ENCODE measurements around the gene PCBP2. TPM values are rescaled to one million over a fixed set of nuclear protein-coding genes. Genes with fewer than 3 reads are reported as not detected.
A peak's percentile ranks its signal among the peaks of the same experiment; 100 is the strongest.
"Not testable (repeated sequence)": the region's sequence is repeated elsewhere in the genome, so short reads cannot be mapped to it uniquely, and the experiment has no call there.

The PCBP2 gene
- total RNA-seq, 1 donor from 2014 or later, result 350 TPM

DNA sequence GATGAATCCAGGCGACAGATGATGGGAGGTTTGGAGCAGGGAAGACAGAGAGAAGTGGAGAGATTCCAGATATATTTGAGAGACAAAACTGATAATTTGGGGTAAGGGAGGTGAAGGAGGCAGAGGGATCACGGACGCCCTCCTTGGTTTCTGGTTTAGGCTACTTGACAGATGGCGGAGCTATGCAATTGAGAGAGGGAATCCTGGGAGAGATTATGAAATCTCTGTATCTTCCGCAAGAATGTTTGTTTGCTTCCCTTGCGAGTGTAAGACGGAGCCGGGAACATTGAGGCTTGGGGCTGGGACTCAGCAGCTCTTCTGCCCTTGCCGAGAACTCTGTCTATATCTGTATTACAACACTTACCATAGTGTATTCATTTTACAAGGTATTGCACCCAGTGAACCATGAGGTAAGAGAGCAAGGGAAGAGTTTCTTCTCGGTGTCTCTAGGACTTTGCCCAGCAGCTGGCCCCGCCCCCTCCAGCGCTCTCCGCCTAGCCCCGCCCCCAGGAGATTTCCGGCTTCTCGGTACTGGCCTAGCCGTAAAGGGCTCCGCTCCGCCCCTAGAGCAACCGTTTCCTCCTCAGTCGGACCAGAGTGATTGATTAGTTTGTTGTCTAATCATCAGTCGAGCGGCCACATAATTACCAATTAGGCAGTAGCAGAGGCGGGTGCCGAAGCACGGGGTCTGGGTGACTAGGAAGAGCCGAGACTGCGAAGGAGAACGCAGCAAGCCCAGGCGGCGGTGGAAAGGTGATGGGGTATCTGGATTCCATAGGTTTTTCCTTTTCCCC, 10.7 kb upstream of the PCBP2 start, which contains the start of gene PRR13:
Gene PRR13 (plus strand): TSS at position 695 of the 794 bp plus-strand sequence. CDS start 981 bp downstream, outside the sequence.
- Histone ChIP-seq H3K4me3 (ENCODE audit: low read depth, low read length) (peak within 1 kb of the TSS; percentile 60), H3K36me3 (ENCODE audit: control insufficient read depth, insufficient read depth, low read length) (no peaks in the 10 kb centered on the region), H3K27me3 (ENCODE audit: control insufficient read depth, insufficient read depth, low read length) (no peaks in the 10 kb centered on the region)
- peak; percentile 99 for DNase-seq (ENCODE audit: low read depth)
- TF ChIP-seq CTCF (IDR thresholded peaks at IDR 0.05; ENCODE audit: insufficient read depth, low read length, poor library complexity, severe bottlenecking), result no peak

- no peak for DNase-seq (ENCODE audit: low read depth)
- Histone ChIP-seq H3K4me3 (ENCODE audit: low read depth, low read length) (no peak overlapping the region), H3K36me3 (ENCODE audit: control insufficient read depth, insufficient read depth, low read length) (no peaks in the 10 kb centered on the region), H3K27me3 (ENCODE audit: control insufficient read depth, insufficient read depth, low read length) (no peaks in the 10 kb centered on the region)
- TF ChIP-seq CTCF (IDR thresholded peaks at IDR 0.05; ENCODE audit: insufficient read depth, low read length, poor library complexity, severe bottlenecking), result no peak
Measured at GRCh38 chr12:53443955-53444354, 7.9 kb upstream of the PCBP2 start.

DNA sequence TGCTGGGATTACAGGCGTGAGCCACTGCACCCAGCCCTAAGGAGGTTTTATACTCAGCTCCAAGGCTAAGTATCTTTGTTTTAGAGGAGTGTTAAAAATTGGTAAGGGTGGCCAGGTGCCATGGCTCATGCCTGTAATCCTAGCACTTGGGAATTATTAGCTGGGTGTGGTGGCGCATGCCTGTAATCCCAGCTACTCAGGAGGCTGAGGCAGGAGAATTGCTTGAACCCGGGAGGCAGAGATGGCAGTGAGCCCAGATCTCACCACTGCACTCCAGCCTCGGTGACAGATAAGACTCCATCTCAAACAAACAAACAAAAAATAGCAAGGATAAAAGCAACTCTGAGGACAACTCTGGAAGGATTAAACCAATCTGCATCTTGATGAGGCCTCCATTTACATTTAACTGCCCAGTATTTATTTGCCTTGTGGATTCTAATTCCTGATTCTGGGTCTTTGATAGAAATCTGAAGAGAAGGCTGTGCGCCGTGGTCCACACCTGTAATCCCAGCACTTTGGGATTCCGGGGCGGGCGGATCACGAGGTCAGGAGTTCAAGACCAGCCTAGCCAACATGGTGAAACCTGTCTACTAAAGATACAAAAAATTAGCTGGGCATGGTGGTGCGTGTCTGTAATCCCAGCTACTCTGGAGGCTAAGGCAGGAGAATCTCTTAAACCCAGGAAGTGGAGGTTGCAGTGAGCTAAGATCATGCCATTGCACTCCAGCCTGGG, 7.1 kb upstream of the PCBP2 start:
- DNase-seq (ENCODE audit: low read depth); H3K4me3 ChIP-seq (ENCODE audit: low read depth, low read length); H3K36me3 ChIP-seq (ENCODE audit: control insufficient read depth, insufficient read depth, low read length); H3K27me3 ChIP-seq (ENCODE audit: control insufficient read depth, insufficient read depth, low read length): not testable (repeated sequence)

- H3K36me3 ChIP-seq (ENCODE audit: control insufficient read depth, insufficient read depth, low read length), result peaks cover 2% of the 10 kb centered on the region
Measured at GRCh38 chr12:53450936-53451335, 966 bp upstream of the PCBP2 start.

DNA sequence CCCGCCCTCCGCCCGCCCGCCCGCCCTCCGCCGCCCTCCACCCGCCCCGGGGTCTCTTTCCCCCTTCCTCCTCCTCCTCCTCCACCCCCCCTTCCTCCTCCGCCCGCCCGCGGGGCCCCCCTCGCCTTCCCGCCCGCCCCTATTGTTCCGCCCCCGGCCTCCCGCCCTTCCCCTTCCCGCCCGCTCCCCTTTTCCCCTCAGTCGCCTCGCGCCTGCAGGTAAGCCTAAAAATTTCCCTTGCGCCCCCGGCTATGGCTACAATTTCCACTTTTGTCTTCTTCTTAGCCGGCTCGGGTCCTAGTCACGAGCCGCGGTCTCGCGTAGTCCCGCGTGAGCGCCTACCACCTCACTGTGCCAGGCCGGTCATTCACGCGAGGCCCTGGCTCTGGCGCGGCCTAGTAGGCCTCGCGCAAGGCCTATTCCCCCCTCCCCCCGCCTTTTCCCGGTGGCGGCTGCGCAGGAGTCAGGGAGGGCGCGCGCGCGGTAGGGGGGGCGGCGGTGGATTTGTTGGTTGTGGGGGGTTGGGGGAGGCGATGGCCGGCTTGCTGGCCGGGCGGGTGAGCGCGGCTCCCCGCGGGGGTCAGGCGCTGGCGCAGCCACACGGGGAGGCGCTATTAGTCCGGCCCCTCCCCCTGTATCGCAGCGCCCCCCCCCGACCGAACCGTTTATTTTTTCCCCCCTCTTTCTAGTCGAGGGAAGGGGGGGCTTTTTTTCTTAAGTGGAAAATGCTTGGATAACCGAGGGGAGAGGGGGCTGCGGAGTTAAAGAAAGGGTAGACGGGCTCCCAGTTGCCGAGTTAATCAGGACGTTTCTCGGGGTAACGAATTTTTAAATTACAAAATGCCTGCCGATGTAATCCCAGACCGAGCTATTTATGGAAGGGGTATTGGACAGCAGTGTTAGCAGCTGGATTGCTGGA, 516 bp downstream of the PCBP2 start:
- H3K4me3 ChIP-seq (ENCODE audit: low read depth, low read length), result peak overlapping the region; percentile 68

More at GRCh38 chr12:53450936-53451335, 966 bp upstream of the PCBP2 start:
- DNase-seq (ENCODE audit: low read depth), result no peak
- no peak for TF ChIP-seq CTCF (IDR thresholded peaks at IDR 0.05; ENCODE audit: insufficient read depth, low read length, poor library complexity, severe bottlenecking)
- Histone ChIP-seq H3K27me3 (ENCODE audit: control insufficient read depth, insufficient read depth, low read length) (no peaks in the 10 kb centered on the region), H3K4me3 (ENCODE audit: low read depth, low read length) (no peak overlapping the region)

More for the DNA sequence above, 516 bp downstream of the PCBP2 start:
- TF ChIP-seq CTCF (IDR thresholded peaks at IDR 0.05; ENCODE audit: insufficient read depth, low read length, poor library complexity, severe bottlenecking), result peak; percentile 50
- H3K27me3 ChIP-seq (ENCODE audit: control insufficient read depth, insufficient read depth, low read length), result no peaks in the 10 kb centered on the region
- DNase-seq (ENCODE audit: low read depth), result peak; percentile 41
- peaks cover 3% of the 10 kb centered on the region for H3K36me3 ChIP-seq (ENCODE audit: control insufficient read depth, insufficient read depth, low read length)
